Fibroblast of lung (primary cell): Measurements from ENCODE around the gene TEX38.

Experiments
- EZH2 ChIP-seq: IDR thresholded peaks from 2 replicates; pipeline ENCODE4 v1.5.1; 2012; ENCODE audit warnings: low read length, control low read depth, mild to moderate bottlenecking; ENCODE audit errors: missing control alignments
- TF ChIP-seq, protein P1 (sequence below), 2 donors: IDR thresholded peaks in 1 of 2; conservative IDR thresholded peaks in 1 of 2; 1 replicate in 1 of 2; 2 replicates in 1 of 2; pipeline ENCODE4 v1.5.1; 2011 to 2012; ENCODE audit warnings: low read length in 2 of 2, control low read depth in 1 of 2, inconsistent platforms in 1 of 2, low read depth in 1 of 2, mild to moderate bottlenecking in 1 of 2

DNA sequence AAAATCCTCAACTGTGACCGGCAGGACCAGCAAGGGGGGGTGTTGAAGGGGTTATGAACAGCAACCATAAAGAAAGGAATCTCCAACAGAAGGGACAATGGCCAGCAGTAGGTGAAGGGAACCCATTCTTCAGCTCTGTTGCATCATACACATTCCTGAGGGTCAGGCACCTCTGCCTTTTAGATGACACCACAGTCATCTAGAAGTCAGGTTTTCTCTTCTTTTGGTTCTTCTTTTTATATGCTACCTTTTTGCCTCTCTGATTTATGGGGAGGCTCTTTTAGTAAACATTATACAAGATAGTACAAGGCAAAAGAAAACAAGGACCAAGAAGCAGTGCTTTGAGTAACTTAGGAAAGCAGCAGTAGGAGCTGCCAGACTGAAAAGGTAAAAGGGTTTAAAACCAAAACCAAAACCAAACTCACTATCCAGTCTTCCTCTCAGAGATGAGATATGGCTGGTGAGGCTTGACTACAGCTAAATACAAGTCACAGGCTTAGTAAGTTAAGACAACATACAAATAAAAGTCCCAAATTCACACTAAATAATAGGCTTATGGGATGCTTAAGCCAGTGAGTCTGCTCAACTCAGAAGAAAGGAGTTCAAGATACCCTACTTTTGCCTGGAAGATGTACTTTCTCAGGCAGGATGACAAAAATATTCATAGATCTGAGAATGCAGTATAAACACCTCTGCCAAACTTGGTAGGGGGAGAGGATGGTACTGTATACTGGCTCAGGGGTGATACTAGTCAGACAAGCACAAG lies 4.1 kb downstream of the TEX38 start:
- TF ChIP-seq, protein P1, sequence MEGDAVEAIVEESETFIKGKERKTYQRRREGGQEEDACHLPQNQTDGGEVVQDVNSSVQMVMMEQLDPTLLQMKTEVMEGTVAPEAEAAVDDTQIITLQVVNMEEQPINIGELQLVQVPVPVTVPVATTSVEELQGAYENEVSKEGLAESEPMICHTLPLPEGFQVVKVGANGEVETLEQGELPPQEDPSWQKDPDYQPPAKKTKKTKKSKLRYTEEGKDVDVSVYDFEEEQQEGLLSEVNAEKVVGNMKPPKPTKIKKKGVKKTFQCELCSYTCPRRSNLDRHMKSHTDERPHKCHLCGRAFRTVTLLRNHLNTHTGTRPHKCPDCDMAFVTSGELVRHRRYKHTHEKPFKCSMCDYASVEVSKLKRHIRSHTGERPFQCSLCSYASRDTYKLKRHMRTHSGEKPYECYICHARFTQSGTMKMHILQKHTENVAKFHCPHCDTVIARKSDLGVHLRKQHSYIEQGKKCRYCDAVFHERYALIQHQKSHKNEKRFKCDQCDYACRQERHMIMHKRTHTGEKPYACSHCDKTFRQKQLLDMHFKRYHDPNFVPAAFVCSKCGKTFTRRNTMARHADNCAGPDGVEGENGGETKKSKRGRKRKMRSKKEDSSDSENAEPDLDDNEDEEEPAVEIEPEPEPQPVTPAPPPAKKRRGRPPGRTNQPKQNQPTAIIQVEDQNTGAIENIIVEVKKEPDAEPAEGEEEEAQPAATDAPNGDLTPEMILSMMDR (conservative IDR thresholded peaks at IDR 0.05 in 1 of 2, IDR thresholded peaks at IDR 0.05 in 1 of 2; ENCODE audit: low read depth in 1 of 2, low read length in 2 of 2): no peak
- no peak for TF ChIP-seq EZH2
